Liver (tissue), 3 donors: Measurements from ENCODE around the gene KCNMB1.

Source experiments
- ATF3 ChIP-seq: IDR thresholded peaks from 2 replicates; pipeline ENCODE4 v1.6.1; 2016; ENCODE audit warnings: antibody characterized with exemption
- EGR1 ChIP-seq, 2 donors: IDR thresholded peaks; 2 replicates each; pipeline ENCODE4 v1.6.1; 2016 to 2018; ENCODE audit warnings: antibody characterized with exemption in 2 of 2, low read depth in 2 of 2
- GABPA ChIP-seq, 2 donors: IDR thresholded peaks in 1 of 2; conservative IDR thresholded peaks in 1 of 2; 2 replicates each; pipeline ENCODE4 v1.6.1; 2016; ENCODE audit warnings: antibody characterized with exemption in 2 of 2, mild to moderate bottlenecking in 1 of 2, moderate library complexity in 1 of 2
- HNF4A ChIP-seq, 2 donors: conservative IDR thresholded peaks; 2 replicates each; pipeline ENCODE4 v1.6.1; 2016; ENCODE audit warnings: antibody characterized with exemption in 2 of 2, mild to moderate bottlenecking in 2 of 2
- HNF4G ChIP-seq: IDR thresholded peaks from 2 replicates; pipeline ENCODE4 v1.6.1; 2016; ENCODE audit warnings: antibody characterized with exemption
- JUND ChIP-seq, 2 donors: IDR thresholded peaks; 2 replicates each; pipeline ENCODE4 v1.6.1; 2016; ENCODE audit warnings: antibody characterized with exemption in 2 of 2
- RAD21 ChIP-seq, 2 donors: IDR thresholded peaks; 2 replicates each; pipeline ENCODE4 v1.6.1; 2016; ENCODE audit warnings: antibody characterized with exemption in 2 of 2, mild to moderate bottlenecking in 2 of 2
- SP1 ChIP-seq: IDR thresholded peaks from 2 replicates; pipeline ENCODE4 v1.6.1; 2018; ENCODE audit warnings: antibody characterized with exemption, mild to moderate bottlenecking
- TAF1 ChIP-seq: conservative IDR thresholded peaks from 2 replicates; pipeline ENCODE4 v1.6.1; 2016; ENCODE audit warnings: antibody characterized with exemption, mild to moderate bottlenecking
- YY1 ChIP-seq: IDR thresholded peaks from 2 replicates; pipeline ENCODE4 v1.6.1; 2016; ENCODE audit warnings: antibody characterized with exemption, mild to moderate bottlenecking
- TF ChIP-seq, protein P1 (sequence below): IDR thresholded peaks from 2 replicates; pipeline ENCODE4 v1.6.1; 2016; ENCODE audit warnings: antibody characterized with exemption
- TF ChIP-seq, protein P2 (sequence below): fragments of 150-350 bp; IDR thresholded peaks from 2 replicates; pipeline ENCODE4 v1.5.1; 2017; ENCODE audit warnings: improper control_type of control experiment, low read depth, low read length; ENCODE audit not compliant: missing input control
- TF ChIP-seq, protein P3 (sequence below): IDR thresholded peaks from 2 replicates; pipeline ENCODE4 v1.6.1; 2016; ENCODE audit warnings: antibody characterized with exemption
- donor health status: healthy.
- donor health status: healthy.

GRCh38 chr5:170416526-170416925, 27.4 kb upstream of the KCNMB1 start:
- TF ChIP-seq, protein P1, sequence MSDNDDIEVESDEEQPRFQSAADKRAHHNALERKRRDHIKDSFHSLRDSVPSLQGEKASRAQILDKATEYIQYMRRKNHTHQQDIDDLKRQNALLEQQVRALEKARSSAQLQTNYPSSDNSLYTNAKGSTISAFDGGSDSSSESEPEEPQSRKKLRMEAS, result no peak
- TF ChIP-seq ATF3, result no peak
- TF ChIP-seq, protein P2, sequence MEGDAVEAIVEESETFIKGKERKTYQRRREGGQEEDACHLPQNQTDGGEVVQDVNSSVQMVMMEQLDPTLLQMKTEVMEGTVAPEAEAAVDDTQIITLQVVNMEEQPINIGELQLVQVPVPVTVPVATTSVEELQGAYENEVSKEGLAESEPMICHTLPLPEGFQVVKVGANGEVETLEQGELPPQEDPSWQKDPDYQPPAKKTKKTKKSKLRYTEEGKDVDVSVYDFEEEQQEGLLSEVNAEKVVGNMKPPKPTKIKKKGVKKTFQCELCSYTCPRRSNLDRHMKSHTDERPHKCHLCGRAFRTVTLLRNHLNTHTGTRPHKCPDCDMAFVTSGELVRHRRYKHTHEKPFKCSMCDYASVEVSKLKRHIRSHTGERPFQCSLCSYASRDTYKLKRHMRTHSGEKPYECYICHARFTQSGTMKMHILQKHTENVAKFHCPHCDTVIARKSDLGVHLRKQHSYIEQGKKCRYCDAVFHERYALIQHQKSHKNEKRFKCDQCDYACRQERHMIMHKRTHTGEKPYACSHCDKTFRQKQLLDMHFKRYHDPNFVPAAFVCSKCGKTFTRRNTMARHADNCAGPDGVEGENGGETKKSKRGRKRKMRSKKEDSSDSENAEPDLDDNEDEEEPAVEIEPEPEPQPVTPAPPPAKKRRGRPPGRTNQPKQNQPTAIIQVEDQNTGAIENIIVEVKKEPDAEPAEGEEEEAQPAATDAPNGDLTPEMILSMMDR, result no peak
- TF ChIP-seq YY1, result no peak
- no peak for TF ChIP-seq HNF4A (conservative IDR thresholded peaks at IDR 0.05)
- TF ChIP-seq TAF1, result no peak
- no peak for TF ChIP-seq EGR1 (IDR thresholded peaks at IDR 0.05; ENCODE audit: low read depth in 2 of 2)
- TF ChIP-seq RAD21 (IDR thresholded peaks at IDR 0.05), result no peak
- TF ChIP-seq SP1, result no peak
- no peak for TF ChIP-seq JUND (IDR thresholded peaks at IDR 0.05)
- no peak for TF ChIP-seq GABPA (IDR thresholded peaks at IDR 0.05 in 1 of 2, conservative IDR thresholded peaks at IDR 0.05 in 1 of 2)
- TF ChIP-seq HNF4G, result no peak
- TF ChIP-seq, protein P3, sequence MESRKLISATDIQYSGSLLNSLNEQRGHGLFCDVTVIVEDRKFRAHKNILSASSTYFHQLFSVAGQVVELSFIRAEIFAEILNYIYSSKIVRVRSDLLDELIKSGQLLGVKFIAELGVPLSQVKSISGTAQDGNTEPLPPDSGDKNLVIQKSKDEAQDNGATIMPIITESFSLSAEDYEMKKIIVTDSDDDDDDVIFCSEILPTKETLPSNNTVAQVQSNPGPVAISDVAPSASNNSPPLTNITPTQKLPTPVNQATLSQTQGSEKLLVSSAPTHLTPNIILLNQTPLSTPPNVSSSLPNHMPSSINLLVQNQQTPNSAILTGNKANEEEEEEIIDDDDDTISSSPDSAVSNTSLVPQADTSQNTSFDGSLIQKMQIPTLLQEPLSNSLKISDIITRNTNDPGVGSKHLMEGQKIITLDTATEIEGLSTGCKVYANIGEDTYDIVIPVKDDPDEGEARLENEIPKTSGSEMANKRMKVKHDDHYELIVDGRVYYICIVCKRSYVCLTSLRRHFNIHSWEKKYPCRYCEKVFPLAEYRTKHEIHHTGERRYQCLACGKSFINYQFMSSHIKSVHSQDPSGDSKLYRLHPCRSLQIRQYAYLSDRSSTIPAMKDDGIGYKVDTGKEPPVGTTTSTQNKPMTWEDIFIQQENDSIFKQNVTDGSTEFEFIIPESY, result no peak
